IMR-90 (cell line): ENCODE data around the gene CCDC177.

Source experiments
- BHLHE40 ChIP-seq: fragments of 150-350 bp; IDR thresholded peaks from 2 replicates; pipeline ENCODE4 v1.6.1; 2016; ENCODE audit warnings: mild to moderate bottlenecking, low read depth, low read length
- CEBPB ChIP-seq: IDR thresholded peaks from 2 replicates; pipeline ENCODE4 v1.6.1; 2012; ENCODE audit warnings: low read depth, low read length, improper control_type of control experiment
- CHD1 ChIP-seq: IDR thresholded peaks from 2 replicates; pipeline ENCODE4 v1.6.1; 2012; ENCODE audit warnings: low read depth, low read length, improper control_type of control experiment
- FOS ChIP-seq: fragments of 150-350 bp; IDR thresholded peaks from 2 replicates; pipeline ENCODE4 v1.6.1; 2016; ENCODE audit warnings: low read depth, low read length
- MAFK ChIP-seq: IDR thresholded peaks from 2 replicates; pipeline ENCODE4 v1.6.1; 2012; ENCODE audit warnings: low read depth, low read length, improper control_type of control experiment
- MAZ ChIP-seq: IDR thresholded peaks from 2 replicates; pipeline ENCODE4 v1.6.1; 2012; ENCODE audit warnings: low read depth, mild to moderate bottlenecking, low read length, improper control_type of control experiment, moderate library complexity, borderline replicate concordance
- MXI1 ChIP-seq: IDR thresholded peaks from 2 replicates; pipeline ENCODE4 v1.6.1; 2012; ENCODE audit warnings: low read depth, mild to moderate bottlenecking, low read length, moderate library complexity, borderline replicate concordance
- POLR2A ChIP-seq: IDR thresholded peaks from 2 replicates; pipeline ENCODE4 v1.6.1; 2012; ENCODE audit warnings: mild to moderate bottlenecking, low read depth, low read length
- RAD21 ChIP-seq: IDR thresholded peaks from 2 replicates; pipeline ENCODE4 v1.6.1; 2012; ENCODE audit warnings: low read length, improper control_type of control experiment
- RFX5 ChIP-seq: IDR thresholded peaks from 2 replicates; pipeline ENCODE4 v1.8.0; 2012; ENCODE audit warnings: low read depth, mild to moderate bottlenecking, low read length, moderate library complexity
- SMC3 ChIP-seq: fragments of 150-350 bp; IDR thresholded peaks from 2 replicates; pipeline ENCODE4 v1.6.1; 2016; ENCODE audit warnings: low read depth, mild to moderate bottlenecking, antibody characterized with exemption, low read length, moderate library complexity
- USF2 ChIP-seq: fragments of 150-350 bp; IDR thresholded peaks from 2 replicates; pipeline ENCODE4 v1.6.1; 2017; ENCODE audit warnings: mild to moderate bottlenecking, antibody characterized with exemption, low read length, low read depth
- TF ChIP-seq, protein P1 (sequence below): conservative IDR thresholded peaks from 2 replicates; pipeline ENCODE4 v1.5.1; 2012; ENCODE audit warnings: mild to moderate bottlenecking, low read depth, low read length, improper control_type of control experiment
- TF ChIP-seq, protein P2 (sequence below): fragments of 150-350 bp; IDR thresholded peaks from 2 replicates; pipeline ENCODE4 v1.6.1; 2016; ENCODE audit warnings: low read depth, mild to moderate bottlenecking, low read length, moderate library complexity, borderline replicate concordance

- TF ChIP-seq, protein P1, sequence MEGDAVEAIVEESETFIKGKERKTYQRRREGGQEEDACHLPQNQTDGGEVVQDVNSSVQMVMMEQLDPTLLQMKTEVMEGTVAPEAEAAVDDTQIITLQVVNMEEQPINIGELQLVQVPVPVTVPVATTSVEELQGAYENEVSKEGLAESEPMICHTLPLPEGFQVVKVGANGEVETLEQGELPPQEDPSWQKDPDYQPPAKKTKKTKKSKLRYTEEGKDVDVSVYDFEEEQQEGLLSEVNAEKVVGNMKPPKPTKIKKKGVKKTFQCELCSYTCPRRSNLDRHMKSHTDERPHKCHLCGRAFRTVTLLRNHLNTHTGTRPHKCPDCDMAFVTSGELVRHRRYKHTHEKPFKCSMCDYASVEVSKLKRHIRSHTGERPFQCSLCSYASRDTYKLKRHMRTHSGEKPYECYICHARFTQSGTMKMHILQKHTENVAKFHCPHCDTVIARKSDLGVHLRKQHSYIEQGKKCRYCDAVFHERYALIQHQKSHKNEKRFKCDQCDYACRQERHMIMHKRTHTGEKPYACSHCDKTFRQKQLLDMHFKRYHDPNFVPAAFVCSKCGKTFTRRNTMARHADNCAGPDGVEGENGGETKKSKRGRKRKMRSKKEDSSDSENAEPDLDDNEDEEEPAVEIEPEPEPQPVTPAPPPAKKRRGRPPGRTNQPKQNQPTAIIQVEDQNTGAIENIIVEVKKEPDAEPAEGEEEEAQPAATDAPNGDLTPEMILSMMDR = no peak
- TF ChIP-seq POLR2A (no peak), CHD1 (no peak), SMC3 (no peak), RFX5 (no peak), USF2 (no peak), CEBPB (no peak), MXI1 (no peak), BHLHE40 (no peak), FOS (no peak), RAD21 (no peak), MAFK (no peak), MAZ (no peak)
- TF ChIP-seq, protein P2, sequence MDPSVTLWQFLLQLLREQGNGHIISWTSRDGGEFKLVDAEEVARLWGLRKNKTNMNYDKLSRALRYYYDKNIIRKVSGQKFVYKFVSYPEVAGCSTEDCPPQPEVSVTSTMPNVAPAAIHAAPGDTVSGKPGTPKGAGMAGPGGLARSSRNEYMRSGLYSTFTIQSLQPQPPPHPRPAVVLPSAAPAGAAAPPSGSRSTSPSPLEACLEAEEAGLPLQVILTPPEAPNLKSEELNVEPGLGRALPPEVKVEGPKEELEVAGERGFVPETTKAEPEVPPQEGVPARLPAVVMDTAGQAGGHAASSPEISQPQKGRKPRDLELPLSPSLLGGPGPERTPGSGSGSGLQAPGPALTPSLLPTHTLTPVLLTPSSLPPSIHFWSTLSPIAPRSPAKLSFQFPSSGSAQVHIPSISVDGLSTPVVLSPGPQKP = no peak
Measured at GRCh38 chr14:69620211-69620611, 45.5 kb upstream of the CCDC177 start.
